Stimulated activated effector memory CD8-positive, alpha-beta T cell treated with anti-CD3 and anti-CD28 coated beads, Interleukin-12 subunit alpha, Interleukin-12 subunit beta, amount 100 ng/mL, for 72 hours (primary cell): ENCODE results near the gene F8.

Source experiments
- ATAC-seq: fragments of 150-1000 bp; cut with Tn5 transposase; 2 replicates; pipeline ENCODE4 v1.10.0; 2021
- DNase-seq, 2 donors: peaks; one replicate each; pipeline ENCODE4 v3.0.0; 2021 to 2022; ENCODE audit warnings: low spot score in 2 of 2
- H3K27ac Mint-ChIP-seq: one replicate; pipeline ENCODE4 v1.8.0; 2022; ENCODE audit warnings: mild to moderate bottlenecking, mixed read lengths
- H3K36me3 Mint-ChIP-seq: one replicate; pipeline ENCODE4 v1.8.0; 2022; ENCODE audit warnings: mild to moderate bottlenecking, mixed read lengths
- H3K4me1 Mint-ChIP-seq: one replicate; pipeline ENCODE4 v1.8.0; 2022; ENCODE audit warnings: mixed read lengths
- H3K4me3 Mint-ChIP-seq: one replicate; pipeline ENCODE4 v1.8.0; 2022; ENCODE audit warnings: mild to moderate bottlenecking, mixed read lengths
- H3K9me3 Mint-ChIP-seq: one replicate; pipeline ENCODE4 v1.8.0; 2022; ENCODE audit warnings: mixed read lengths

Gene F8

DNA sequence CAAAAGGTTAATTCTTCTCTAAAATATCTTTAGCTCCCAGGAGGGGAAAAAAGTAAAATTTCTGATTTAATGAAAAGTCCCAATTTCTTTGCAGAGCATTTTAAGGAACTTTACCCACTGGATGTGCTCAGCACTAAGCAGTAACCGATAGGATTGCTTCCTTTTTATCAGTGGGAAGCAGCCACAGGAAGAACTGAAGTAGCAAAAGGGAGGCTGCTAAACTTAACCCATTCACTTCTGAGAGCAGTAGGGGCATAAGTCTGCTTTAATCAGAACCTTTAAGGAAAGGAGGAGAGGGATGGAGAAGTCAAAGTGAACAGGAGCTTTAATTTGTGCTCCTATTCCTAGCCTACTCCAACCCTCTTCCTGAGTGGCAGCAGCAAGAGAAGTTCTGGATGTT lies at the start of gene F8:
F8 (minus strand) TSS at position 139 of the 400 bp plus-strand sequence. CDS start 171 bp downstream, outside the sequence.
- Mint-ChIP-seq H3K9me3 (no peaks in the 10 kb centered on the region), H3K27ac (no peak within 1 kb of the TSS), H3K36me3 (peaks cover 14% of the 10 kb centered on the region), H3K4me1 (no peaks in the 10 kb centered on the region), H3K4me3 (no peak within 1 kb of the TSS)
- DNase-seq, result no peak
- ATAC-seq, result no peak

DNA sequence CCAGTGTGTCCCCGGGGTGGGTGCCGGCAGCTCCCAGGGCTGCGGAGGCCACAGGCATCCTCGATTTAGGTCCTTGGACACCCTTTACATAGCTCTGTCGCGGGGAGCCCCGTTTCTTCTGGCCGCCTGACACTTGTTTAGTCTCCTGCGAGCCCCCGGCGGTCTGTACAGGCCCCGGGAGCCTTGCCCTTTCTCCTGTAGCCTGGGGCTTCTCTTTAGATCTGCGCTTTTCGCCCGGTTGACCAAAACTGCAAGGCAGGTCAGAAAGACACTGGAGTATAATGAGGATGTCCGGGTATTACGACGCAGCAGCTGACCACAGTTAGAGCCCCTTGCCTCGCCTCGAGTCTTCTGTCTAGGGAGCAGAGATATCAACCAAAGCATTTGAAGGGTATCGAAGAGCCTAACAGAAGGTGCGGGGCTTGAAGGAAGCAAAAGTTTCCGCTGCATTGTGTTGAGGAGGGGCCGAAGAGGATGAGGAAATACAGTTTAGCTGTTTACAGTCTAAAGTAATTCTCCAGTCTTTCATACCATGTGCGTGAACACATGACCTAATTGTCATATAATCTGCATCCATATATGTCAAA lies 49.3 kb upstream of the F8 start:
- Mint-ChIP-seq H3K27ac (peak overlapping the region; percentile 86), H3K9me3 (no peaks in the 10 kb centered on the region), H3K36me3 (peaks cover 55% of the 10 kb centered on the region), H3K4me1 (peaks cover 41% of the 10 kb centered on the region), H3K4me3 (peak overlapping the region; percentile 83)
- DNase-seq (no peak), ATAC-seq (no peak)

DNA sequence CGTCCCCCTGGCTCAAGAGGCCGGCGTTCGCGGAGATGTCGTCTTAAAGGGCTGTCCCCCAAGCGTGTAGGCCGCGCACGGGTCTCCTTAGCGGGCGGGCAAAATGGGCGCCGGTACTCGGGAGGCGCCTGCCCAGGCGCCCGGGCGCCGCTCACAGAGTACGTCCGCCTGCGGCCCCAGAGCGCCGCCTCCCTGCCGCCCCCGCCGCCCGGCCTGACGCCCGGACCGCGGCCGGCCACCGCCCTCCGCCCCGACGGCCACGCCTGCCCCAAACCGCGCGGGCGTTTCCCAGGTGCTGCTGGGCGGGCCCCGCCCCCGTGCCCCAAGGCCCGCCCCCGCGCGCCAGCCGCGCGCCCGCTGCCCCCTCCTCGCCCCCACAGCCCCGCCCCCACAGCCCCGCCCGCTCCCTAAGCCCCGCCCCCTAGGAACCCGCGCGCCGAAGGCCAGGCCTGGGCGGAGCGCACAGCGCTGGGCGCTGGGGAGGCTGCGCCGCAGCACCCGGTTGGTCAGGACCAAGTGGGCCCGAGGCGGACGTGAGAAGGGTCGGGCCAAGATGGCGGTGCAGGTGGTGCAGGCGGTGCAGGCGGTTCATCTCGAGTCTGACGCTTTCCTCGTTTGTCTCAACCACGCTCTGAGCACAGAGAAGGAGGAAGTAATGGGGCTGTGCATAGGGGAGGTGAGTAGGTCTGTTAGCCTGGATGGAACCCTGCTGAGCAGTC lies 48.6 kb upstream of the F8 start, which contains the start of the genes BRCC3, CMC4 and MTCP1:
BRCC3 (plus strand) TSS at position 534 of the 719 bp plus-strand sequence; CDS start at position 554, 20 bp downstream.
CMC4 (minus strand) TSS at position 162 of the 719 bp plus-strand sequence. CDS start 7,113 bp downstream, outside the sequence.
MTCP1 (minus strand) TSS at position 162 of the 719 bp plus-strand sequence. CDS start 5,126 bp downstream, outside the sequence.
- peak; percentile 59 to 84 for DNase-seq
- Mint-ChIP-seq H3K36me3 (peaks cover 49% of the 10 kb centered on the region), H3K27ac (peak within 1 kb of the TSS; percentile 86), H3K4me1 (peaks cover 41% of the 10 kb centered on the region), H3K4me3 (peak within 1 kb of the TSS; percentile 83), H3K9me3 (no peaks in the 10 kb centered on the region)
- ATAC-seq, result peak; percentile 94

DNA sequence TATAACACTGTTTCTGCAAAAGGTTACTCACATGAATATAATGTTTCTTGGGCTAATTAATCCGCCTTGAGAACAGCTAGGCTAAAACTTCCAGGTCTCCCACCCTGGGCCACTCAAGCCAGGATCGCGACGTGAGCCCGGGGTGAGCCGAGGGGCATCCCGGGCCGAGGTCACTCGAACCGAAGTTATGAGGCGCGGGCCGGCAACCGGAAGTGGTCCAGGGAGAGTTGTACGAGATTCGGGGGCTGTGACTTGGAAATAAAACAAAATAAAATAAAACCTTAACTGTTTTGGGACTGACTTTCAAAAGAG lies 48.1 kb upstream of the F8 start:
- Mint-ChIP-seq H3K27ac (peak overlapping the region; percentile 86), H3K4me3 (peak overlapping the region; percentile 83), H3K4me1 (peaks cover 42% of the 10 kb centered on the region), H3K9me3 (no peaks in the 10 kb centered on the region), H3K36me3 (peaks cover 43% of the 10 kb centered on the region)
- ATAC-seq (peak; percentile 11), DNase-seq (no peak)

DNA sequence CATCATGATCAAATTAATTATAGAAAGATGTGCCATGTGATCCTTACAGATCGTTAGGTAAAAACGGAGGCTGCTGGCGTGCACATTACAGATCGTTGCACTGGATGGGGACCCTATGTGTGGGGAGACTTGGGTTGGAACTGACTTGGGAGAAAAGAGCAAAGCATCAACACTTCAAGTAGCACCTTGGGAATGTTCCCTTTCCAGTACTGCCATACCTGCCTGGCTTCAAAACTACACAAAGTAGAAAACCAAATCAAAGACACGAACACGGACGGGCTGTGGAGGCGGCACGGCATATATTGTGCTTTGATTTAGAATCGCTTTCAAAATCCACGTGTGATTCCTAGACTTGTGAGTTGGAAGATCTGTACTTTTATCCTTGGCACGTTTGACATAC lies 47.5 kb upstream of the F8 start:
- Mint-ChIP-seq H3K27ac (peak overlapping the region; percentile 86), H3K4me1 (peaks cover 42% of the 10 kb centered on the region), H3K9me3 (no peaks in the 10 kb centered on the region), H3K36me3 (peaks cover 38% of the 10 kb centered on the region), H3K4me3 (peak overlapping the region; percentile 83)
- no peak for DNase-seq
- no peak for ATAC-seq

DNA sequence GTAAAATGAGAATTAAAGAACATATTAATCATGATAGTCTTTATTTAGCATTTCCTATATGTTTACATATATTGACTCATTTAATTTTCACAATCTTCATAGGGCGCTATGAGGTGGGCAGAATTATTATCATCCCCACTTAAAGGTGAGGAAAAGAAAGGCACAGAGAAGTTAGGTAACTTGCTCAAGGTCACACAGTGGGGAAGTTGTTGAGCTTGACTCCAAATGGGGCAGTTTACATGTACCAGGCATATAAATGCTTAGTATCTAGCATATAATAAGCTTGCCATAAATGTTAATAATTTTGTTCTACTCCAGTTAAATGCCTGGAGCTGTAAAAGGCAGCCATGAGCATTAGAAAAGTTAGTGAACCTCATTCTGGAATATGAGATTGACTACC lies 46.9 kb upstream of the F8 start:
- Mint-ChIP-seq H3K36me3 (peaks cover 31% of the 10 kb centered on the region), H3K9me3 (no peaks in the 10 kb centered on the region), H3K4me3 (peak overlapping the region; percentile 83), H3K4me1 (peaks cover 39% of the 10 kb centered on the region), H3K27ac (peak overlapping the region; percentile 86)
- no peak for ATAC-seq
- DNase-seq, result no peak

DNA sequence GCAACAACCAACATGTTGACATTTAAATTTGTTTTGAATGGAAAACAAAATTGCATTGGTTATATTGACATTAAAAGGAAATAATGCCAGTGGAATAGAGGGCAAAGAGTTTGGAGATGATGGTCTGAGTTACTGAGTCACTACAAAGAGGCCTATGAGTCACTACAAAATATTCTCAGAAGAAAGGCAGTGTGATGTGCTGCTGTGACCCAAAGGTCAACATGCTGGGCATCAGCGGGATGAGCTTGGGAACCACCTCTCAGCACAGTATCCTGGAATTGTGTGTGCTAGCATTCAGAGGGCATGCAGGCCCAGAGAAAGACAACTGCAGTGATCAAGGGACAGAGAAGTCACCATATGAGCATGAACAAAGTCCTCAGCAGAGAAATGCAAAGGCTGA lies 45.6 kb upstream of the F8 start:
- no peak for DNase-seq
- Mint-ChIP-seq H3K27ac (no peak overlapping the region), H3K36me3 (peaks cover 25% of the 10 kb centered on the region), H3K4me1 (peaks cover 26% of the 10 kb centered on the region), H3K4me3 (peak overlapping the region; percentile 45), H3K9me3 (no peaks in the 10 kb centered on the region)
- no peak for ATAC-seq

DNA sequence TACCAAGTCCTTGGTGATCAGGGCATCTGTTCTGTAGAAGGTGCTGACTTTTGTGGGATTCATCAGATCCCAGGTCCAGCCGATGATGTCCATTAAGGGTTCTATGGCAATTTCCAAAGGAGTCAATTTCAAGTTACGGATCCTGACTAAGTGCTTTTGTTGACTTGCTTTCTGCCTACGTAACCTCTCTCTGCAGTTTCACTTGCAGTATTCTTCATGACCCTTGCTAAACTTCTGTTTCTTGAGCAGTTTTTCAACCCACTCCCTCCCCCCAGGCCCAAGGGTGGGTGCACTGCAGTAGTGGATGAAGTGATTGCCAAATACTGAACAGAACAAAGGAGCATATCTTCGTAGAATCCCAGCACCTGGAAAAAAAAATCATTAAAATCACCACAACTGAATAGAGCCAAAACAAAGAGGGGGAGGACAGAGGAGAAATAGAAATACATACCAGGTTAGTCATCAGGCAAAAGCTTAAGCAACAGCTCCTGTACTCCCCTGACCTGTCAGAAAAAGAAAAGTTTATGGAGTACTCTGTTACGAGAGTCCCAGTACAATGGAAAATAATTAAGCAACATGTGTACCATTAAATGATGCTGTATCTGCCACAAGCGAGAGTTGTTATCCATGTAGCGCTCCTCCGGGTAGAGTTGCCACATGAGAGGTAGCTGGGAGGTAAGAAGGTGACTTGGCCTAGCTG lies 42.7 kb upstream of the F8 start:
- peaks cover 20% of the 10 kb centered on the region for H3K4me1 Mint-ChIP-seq
- peaks cover 29% of the 10 kb centered on the region for H3K36me3 Mint-ChIP-seq
- no peaks in the 10 kb centered on the region for H3K9me3 Mint-ChIP-seq
- no peak overlapping the region for H3K27ac Mint-ChIP-seq
- DNase-seq, result no peak
- no peak for ATAC-seq
- H3K4me3 Mint-ChIP-seq, result no peak overlapping the region

DNA sequence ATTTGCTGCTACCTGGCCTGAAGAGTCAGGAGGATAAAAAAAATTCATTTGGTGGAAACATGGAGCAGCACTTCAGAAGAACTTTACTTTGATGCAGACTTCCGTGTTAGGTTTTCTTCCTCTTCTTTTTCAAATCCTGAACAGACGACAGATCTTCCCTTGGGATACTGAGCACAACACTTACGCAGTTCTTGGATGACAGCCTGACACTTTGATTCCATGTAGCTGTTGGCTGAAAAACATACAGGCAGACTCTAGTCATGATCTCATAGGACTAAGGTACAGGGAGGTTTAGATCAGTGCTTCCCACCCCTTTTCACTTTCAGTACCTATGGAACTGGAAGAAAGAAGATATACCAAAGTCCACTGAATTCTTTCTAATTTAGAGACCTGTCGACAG lies 39.2 kb upstream of the F8 start:
- H3K4me3 Mint-ChIP-seq, result no peak overlapping the region
- no peak overlapping the region for H3K27ac Mint-ChIP-seq
- H3K36me3 Mint-ChIP-seq, result peaks cover 44% of the 10 kb centered on the region
- H3K4me1 Mint-ChIP-seq, result peaks cover 14% of the 10 kb centered on the region
- DNase-seq, result no peak
- ATAC-seq, result no peak
- no peaks in the 10 kb centered on the region for H3K9me3 Mint-ChIP-seq

DNA sequence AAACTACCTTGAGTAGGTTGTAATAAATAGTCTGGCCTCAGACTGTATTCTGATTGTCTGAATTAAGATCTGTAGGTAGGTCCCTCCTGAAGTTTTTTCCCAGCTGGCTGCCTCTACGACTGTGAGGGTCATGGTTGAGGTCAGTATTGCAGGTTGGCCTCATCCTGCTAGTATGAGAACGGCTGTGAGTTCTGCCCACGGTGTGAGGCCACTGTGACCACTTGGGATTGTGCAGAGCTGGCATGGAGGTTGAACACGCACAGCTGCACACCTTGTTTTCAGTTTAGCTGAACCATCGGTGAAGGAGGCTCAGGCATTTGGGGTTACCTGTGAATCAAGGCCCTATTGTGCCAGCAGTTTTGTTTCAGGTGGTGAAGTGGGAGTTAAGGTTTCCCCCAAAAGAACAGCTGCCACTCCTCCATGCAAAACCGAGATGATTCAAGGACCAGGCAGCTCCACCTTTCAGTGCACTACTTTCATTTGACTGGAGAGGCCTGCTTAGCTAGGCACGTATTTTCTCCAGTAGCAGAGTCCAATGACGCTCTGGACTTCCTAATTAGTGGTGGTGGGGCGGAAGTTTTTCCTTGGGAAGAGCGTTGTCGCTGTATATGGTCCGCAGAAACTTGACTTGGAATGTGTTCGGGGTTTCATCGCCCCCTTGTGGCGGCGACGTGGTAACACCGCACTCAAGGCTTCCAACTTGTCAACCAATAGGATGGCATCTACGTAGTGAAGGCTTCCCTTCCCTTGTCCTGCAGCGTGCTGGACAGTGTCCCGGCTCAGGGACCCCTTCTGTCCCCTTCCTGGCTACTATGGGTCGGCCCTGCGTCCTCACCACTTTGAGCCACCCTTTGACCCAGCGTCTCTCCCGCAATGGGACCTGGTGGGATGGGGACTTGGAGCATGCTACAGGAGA lies 34.6 kb upstream of the F8 start:
- Mint-ChIP-seq H3K9me3 (no peaks in the 10 kb centered on the region), H3K4me1 (peaks cover 16% of the 10 kb centered on the region), H3K27ac (no peak overlapping the region), H3K4me3 (peak overlapping the region; percentile 45), H3K36me3 (peaks cover 39% of the 10 kb centered on the region)
- DNase-seq (peak; percentile 29 to 62), ATAC-seq (peak; percentile 74)

DNA sequence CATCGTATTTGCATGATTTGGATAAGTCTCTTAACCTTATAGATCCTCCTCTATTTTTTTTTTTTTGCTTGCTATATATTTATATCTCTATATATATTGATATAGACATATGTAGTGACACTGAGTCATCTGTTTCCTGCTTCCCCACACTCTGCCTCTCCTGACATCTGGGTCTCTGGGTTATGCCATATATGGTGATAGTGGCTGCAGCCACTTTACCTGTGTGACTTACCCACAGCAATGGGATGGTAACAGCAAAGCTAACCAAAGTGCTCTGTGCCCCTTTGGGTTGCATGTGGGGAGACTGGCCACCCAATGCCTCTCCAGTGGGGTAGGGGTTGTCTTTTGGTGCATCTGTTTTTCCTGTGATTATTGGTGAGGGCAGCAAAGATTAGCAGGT lies 33.9 kb upstream of the F8 start:
- H3K9me3 Mint-ChIP-seq, result no peaks in the 10 kb centered on the region
- H3K27ac Mint-ChIP-seq, result no peak overlapping the region
- H3K4me3 Mint-ChIP-seq, result peak overlapping the region; percentile 45
- H3K36me3 Mint-ChIP-seq, result peaks cover 39% of the 10 kb centered on the region
- no peak for DNase-seq
- peak; percentile 65 for ATAC-seq
- H3K4me1 Mint-ChIP-seq, result peaks cover 16% of the 10 kb centered on the region

DNA sequence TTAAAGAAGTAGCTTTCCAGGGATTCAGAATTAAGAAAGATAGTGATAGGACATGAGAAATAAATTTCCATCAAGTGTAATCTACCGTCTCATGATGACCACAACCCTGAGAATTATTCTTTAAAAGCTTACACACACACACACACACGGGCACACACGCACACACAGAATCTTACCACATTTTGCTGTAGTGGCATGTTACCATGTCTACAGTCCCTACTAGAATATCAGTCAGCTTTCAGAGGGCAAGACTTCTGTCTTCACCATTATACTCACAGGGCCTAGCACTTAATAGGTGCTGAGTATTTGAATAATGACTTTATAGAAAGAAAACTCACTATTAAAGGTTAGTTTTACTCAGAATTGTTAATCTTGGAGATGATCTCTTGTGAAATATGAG lies 33.0 kb upstream of the F8 start:
- no peaks in the 10 kb centered on the region for H3K9me3 Mint-ChIP-seq
- no peak overlapping the region for H3K4me3 Mint-ChIP-seq
- H3K4me1 Mint-ChIP-seq, result peaks cover 16% of the 10 kb centered on the region
- no peak for DNase-seq
- H3K36me3 Mint-ChIP-seq, result peaks cover 31% of the 10 kb centered on the region
- H3K27ac Mint-ChIP-seq, result peak overlapping the region; percentile 50
- ATAC-seq, result peak; percentile 44

DNA sequence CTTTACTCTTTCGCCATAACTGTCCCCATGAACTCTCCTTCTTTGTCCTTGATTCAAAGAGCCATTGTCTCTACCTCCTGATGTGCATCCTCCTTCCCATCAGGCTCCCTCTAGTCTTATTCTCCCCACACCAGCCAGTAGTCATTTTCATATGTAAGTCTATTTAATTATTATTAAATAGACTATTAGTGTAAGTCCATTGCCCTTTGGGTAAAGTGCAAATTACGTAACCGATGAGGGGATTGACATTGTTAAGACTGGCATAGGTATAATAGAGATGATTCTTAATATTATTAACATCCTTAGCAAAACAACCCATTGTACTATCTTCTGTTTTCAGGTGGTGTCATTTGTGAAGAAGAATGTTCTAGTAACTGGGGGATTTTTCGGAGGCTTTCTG lies 31.7 kb upstream of the F8 start:
- Mint-ChIP-seq H3K4me3 (no peak overlapping the region), H3K27ac (peak overlapping the region; percentile 50), H3K9me3 (no peaks in the 10 kb centered on the region), H3K36me3 (peaks cover 28% of the 10 kb centered on the region), H3K4me1 (peaks cover 18% of the 10 kb centered on the region)
- DNase-seq, result no peak
- no peak for ATAC-seq

DNA sequence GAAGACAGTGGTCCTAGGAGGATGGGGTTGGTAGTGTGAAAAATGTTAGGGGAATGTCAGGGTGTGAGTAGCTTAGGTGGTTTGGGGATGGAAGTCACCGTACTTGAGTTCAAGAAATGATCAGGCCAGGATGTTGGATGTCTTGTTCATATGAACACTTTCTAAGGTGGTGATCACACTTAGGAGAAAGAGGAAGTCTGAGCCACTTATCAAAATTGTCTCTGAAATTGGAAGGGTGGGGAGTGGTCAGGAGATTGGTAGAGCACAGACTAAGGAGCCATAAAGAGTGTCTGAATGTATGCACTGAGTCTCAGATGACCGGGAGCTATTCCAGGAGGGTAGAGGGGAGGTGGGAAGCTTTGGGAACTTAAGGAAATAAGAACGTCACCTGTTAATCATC lies 31.1 kb upstream of the F8 start:
- ATAC-seq (no peak), DNase-seq (no peak)
- Mint-ChIP-seq H3K9me3 (no peaks in the 10 kb centered on the region), H3K4me3 (no peak overlapping the region), H3K4me1 (peaks cover 24% of the 10 kb centered on the region), H3K27ac (peak overlapping the region; percentile 12), H3K36me3 (peaks cover 29% of the 10 kb centered on the region)
